GM11168 (cell line): ENCODE data around the gene GET4.

Experiments used
- in situ Hi-C: fragments of 300-500 bp; cut with MboI; formaldehyde crosslinking; loops from one replicate; pipeline ENCODE4 v1.12.0; 2022; ENCODE audit warnings: low sequenced_read_pairs; ENCODE audit not compliant: unreplicated experiment

The GET4 gene, protein sequence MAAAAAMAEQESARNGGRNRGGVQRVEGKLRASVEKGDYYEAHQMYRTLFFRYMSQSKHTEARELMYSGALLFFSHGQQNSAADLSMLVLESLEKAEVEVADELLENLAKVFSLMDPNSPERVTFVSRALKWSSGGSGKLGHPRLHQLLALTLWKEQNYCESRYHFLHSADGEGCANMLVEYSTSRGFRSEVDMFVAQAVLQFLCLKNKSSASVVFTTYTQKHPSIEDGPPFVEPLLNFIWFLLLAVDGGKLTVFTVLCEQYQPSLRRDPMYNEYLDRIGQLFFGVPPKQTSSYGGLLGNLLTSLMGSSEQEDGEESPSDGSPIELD

GRCh38 chr7:876077-876971 is at the start of gene GET4:
GET4 (plus strand) TSS chr7:876554; CDS start chr7:876646, 92 bp downstream.
- in situ Hi-C loops, result no loop called here

GRCh38 chr7:828793-829561 is 47.4 kb upstream of the GET4 start:
- in situ Hi-C loops, result no loop called here

DNA sequence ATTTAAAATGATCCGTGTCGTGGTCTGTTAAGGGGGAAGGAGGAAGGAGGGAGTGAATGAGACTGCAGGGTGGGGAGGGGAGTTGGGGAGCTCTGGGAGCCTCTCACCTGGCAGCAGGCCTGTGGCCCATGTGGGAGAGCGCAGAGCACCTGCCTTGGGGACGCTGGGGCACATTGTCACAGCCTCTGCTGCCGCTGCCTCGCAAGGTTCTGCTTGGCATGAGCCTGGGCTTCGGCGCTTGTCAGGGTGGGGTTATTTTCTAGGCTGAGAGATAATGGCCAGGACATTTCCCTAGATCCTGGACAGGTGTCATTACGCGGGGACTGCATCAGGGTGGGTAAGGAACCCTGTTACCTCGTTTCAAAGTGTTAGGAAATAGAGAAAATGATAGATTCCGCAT is 46.3 kb upstream of the GET4 start:
- in situ Hi-C loops, result no loop called here

DNA sequence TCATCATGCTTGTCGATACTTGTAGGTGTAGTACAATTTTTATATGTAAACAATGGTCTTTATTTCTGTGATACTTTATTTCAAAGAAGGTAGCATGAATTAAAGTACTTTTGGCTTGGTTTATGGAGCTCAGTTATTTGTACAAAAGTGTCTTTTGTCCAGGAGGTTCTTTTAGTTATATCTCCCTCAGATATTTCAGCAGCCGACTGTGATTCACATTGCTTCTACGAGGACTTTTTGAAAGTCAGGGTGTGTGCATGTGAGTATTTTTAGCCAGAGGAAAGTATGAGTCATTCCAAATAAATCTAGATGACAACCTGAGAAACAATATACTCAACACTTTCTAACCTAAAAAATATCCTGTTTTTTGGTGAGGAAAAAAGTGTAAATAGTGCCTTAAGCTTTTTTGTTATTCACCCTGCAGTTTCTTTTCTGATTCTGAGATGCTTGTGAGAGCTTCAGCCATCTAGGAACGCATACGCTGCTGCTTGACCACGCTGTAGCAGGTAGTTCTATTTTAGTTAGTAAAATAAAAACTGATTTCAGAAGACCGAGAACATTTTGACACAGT is 44.7 kb upstream of the GET4 start:
- in situ Hi-C loops, result no loop called here

GRCh38 chr7:832167-832967 is 44.0 kb upstream of the GET4 start, which contains the start of gene SUN1:
SUN1 (plus strand) TSS chr7:832476; CDS start chr7:832525, 49 bp downstream.
- in situ Hi-C loops, result no loop called here

GRCh38 chr7:832968-833424 is 43.4 kb upstream of the GET4 start:
- in situ Hi-C loops, result no loop called here

- in situ Hi-C loops, result no loop called here
Measured at GRCh38 chr7:833601-834258, 42.6 kb upstream of the GET4 start.

DNA sequence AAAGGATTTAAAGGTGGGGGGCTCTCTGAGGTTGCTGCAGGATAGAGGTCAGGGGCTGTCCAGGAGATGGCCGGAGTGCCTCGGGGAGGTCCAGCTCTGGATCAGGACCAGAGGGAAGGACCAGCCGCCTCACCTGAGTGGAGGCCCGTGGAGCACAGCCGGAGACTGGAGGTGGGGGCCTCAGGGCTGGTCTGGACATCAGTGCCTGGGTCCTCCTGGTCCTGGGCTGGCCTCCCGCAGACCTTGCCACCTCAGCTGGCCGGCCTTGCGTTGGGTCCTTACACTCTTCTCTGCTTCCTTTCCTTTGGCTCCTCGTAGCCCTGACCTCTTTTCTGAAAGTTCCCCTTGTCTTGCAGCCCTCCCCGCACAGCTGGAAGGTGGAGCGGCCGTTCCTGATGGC is 42.1 kb upstream of the GET4 start:
- in situ Hi-C loops, result no loop called here

- in situ Hi-C loops, result no loop called here
Measured at GRCh38 chr7:835021-835420, 41.3 kb upstream of the GET4 start.

DNA sequence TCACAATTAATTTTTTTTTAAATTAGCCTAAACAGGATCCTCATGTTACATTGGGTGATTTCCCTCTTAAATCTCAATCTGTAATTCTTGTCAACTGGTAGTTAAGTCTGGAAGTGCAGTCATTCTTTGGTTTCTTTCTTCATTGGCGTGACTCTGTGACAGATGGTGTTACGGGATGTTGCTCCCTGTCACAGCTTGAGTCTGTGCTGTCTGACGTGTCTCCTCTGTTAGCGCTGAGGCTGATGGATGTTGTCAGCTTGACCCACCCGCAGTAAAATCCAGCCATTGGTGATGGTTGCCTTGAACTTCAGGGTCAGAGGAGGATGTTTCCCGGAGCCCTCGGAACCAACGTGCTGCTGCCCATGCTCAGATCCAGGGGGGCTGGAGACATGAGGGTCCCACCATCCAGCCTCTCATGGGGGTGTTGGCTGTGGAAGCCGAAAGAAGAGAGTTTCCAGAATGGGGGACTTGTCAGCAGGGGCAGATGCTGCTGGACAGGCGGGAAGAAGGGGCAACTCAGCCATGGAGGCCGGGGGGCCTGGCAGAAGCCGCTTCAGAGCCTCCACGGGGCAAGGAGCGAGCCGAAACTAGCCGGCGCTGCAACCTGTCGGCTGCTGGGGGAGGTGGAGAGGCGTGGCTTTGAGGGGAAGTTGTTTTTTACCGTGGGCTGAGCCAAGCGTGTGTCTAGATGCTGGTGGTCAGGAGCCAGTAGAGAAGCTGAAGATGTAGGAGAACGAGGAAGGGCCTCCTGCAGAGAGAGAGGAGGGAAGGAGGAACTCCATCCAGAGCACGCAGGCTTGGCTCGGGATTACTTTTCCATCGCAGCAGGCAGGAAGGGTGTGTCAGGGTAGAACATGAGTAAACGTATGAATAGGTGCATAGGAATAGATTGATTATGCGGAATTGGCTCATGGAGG is 40.6 kb upstream of the GET4 start:
- in situ Hi-C loops, result no loop called here

DNA sequence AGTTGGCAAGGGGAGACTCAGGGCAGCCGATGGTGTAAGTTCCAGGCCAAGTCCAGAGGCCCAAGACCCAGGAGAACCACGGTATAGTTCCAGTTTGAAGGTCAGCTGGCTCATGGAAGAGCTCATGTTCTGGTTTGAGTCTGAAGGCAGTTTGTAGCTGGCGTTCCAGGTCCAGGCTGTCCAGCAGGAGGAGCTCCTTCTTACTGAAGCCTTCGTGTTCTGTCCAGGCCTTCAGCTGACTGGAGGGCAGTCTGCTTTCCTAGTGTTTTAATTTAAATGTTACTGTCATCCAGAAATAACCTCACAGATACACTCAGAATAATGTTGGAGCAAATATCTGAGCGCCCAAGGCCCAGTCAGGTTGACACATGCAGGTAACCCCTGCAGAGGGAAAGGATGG is 39.9 kb upstream of the GET4 start:
- in situ Hi-C loops, result no loop called here

GRCh38 chr7:837001-837400 is 39.4 kb upstream of the GET4 start:
- in situ Hi-C loops, result no loop called here

DNA sequence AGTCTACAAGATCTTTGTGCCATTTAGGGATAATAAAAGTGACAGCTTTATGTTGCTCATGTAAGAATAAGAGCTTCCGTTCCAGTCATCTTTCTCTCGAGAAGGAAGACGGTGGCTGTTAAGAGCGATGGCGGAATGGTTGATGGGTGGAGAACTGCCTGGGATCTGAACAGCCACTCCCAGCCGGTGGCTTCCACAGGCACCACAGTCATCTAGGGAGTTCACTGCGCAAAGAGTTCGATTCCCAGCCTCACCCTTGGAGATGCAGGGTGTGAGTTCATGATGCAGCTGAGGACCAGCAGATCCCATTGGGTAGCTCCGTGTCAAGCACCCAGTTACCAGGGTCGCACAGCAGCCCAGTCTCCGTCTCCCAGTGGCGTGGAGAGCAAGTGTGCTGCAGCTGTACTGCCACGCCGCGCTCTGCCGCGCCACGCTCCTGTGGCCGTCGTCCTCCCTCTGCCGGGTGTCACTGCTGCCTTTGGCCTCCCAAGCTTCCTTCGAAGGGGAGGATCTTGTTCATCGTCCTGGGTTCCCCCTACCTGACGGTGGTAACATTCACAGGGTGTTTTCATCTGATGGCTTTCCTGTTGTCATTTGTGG is 36.3 kb upstream of the GET4 start:
- in situ Hi-C loops, result no loop called here

GRCh38 chr7:841943-842342 is 34.4 kb upstream of the GET4 start:
- in situ Hi-C loops, result no loop called here

DNA sequence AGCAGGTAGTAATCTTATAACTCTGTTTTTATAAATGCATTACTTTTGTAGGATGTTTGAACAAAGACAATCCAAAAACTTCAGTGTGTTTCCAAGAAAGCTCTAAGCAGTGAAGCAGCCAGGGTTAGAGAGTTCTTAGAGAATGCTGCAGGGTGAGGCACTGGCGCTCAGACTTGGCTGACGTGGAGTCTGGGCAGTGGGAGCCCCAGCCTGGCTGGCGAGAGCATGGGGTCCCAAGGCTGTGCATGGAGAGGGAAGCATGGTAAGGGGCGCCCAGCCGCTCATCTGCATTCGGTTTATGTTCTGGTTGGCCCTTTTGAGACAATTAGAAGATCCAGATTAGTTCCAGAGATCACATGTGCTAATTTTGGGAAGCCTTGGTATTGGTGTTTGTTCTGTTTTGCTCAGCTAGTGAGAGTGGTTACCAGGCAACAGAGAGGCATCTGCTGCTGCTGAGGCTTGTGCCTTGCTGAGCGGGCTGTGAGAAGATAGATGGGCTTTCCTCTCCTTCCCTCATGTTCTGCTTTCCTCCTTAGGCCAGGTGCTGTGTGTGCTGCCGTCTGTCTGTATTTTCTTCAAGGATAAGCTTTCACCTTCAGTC is 33.8 kb upstream of the GET4 start:
- in situ Hi-C loops, result no loop called here

GRCh38 chr7:843230-843629 is 33.1 kb upstream of the GET4 start:
- in situ Hi-C loops, result no loop called here

- in situ Hi-C loops, result no loop called here
Measured at GRCh38 chr7:844043-844442, 32.3 kb upstream of the GET4 start.
